Ishikawa (cell line): Measurements from ENCODE around the gene CACNA1G.

Source experiments
- CEBPB ChIP-seq: IDR thresholded peaks from 2 replicates; pipeline ENCODE4 v1.6.1; 2012
- CREB1 ChIP-seq: IDR thresholded peaks from 2 replicates; pipeline ENCODE4 v1.6.1; 2012; ENCODE audit warnings: low read depth
- EP300 ChIP-seq: IDR thresholded peaks from 2 replicates; pipeline ENCODE4 v1.6.1; 2012; ENCODE audit warnings: borderline replicate concordance
- FOXM1 ChIP-seq: IDR thresholded peaks from 2 replicates; pipeline ENCODE4 v1.6.1; 2012; ENCODE audit warnings: low read depth, borderline replicate concordance
- NFIC ChIP-seq: IDR thresholded peaks from 2 replicates; pipeline ENCODE4 v1.6.1; 2012
- RAD21 ChIP-seq: IDR thresholded peaks from 2 replicates; pipeline ENCODE4 v1.6.1; 2012; ENCODE audit warnings: low read depth
- TAF1 ChIP-seq: IDR thresholded peaks from 2 replicates; pipeline ENCODE4 v1.6.1; 2012; ENCODE audit warnings: low read depth, mild to moderate bottlenecking
- TCF12 ChIP-seq: IDR thresholded peaks from 2 replicates; pipeline ENCODE4 v1.6.1; 2012; ENCODE audit warnings: low read depth
- TEAD4 ChIP-seq: IDR thresholded peaks from 2 replicates; pipeline ENCODE4 v1.6.1; 2012
- USF1 ChIP-seq: IDR thresholded peaks from 2 replicates; pipeline ENCODE4 v1.6.1; 2012
- YY1 ChIP-seq: IDR thresholded peaks from 2 replicates; pipeline ENCODE4 v1.6.1; 2012; ENCODE audit warnings: low read depth
- TF ChIP-seq, protein P1 (sequence below): IDR thresholded peaks from 2 replicates; pipeline ENCODE4 v1.6.1; 2012
- TF ChIP-seq, protein P2 (sequence below): IDR thresholded peaks from 2 replicates; pipeline ENCODE4 v1.6.1; 2012; ENCODE audit warnings: low read depth, mild to moderate bottlenecking

- no peak for TF ChIP-seq RAD21
- no peak for TF ChIP-seq YY1
- TF ChIP-seq USF1, result no peak
- no peak for TF ChIP-seq TAF1
- TF ChIP-seq FOXM1, result no peak
- TF ChIP-seq CREB1, result no peak
- TF ChIP-seq EP300, result no peak
- TF ChIP-seq, protein P1, sequence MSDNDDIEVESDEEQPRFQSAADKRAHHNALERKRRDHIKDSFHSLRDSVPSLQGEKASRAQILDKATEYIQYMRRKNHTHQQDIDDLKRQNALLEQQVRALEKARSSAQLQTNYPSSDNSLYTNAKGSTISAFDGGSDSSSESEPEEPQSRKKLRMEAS, result no peak
- no peak for TF ChIP-seq TEAD4
- TF ChIP-seq, protein P2, sequence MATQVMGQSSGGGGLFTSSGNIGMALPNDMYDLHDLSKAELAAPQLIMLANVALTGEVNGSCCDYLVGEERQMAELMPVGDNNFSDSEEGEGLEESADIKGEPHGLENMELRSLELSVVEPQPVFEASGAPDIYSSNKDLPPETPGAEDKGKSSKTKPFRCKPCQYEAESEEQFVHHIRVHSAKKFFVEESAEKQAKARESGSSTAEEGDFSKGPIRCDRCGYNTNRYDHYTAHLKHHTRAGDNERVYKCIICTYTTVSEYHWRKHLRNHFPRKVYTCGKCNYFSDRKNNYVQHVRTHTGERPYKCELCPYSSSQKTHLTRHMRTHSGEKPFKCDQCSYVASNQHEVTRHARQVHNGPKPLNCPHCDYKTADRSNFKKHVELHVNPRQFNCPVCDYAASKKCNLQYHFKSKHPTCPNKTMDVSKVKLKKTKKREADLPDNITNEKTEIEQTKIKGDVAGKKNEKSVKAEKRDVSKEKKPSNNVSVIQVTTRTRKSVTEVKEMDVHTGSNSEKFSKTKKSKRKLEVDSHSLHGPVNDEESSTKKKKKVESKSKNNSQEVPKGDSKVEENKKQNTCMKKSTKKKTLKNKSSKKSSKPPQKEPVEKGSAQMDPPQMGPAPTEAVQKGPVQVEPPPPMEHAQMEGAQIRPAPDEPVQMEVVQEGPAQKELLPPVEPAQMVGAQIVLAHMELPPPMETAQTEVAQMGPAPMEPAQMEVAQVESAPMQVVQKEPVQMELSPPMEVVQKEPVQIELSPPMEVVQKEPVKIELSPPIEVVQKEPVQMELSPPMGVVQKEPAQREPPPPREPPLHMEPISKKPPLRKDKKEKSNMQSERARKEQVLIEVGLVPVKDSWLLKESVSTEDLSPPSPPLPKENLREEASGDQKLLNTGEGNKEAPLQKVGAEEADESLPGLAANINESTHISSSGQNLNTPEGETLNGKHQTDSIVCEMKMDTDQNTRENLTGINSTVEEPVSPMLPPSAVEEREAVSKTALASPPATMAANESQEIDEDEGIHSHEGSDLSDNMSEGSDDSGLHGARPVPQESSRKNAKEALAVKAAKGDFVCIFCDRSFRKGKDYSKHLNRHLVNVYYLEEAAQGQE, result no peak
- TF ChIP-seq NFIC, result no peak
- no peak for TF ChIP-seq TCF12
- no peak for TF ChIP-seq CEBPB
Observed at GRCh38 chr17:50676065-50676975, 115.8 kb downstream of the CACNA1G start.
